HEK293T (cell line): ENCODE data around the gene FUCA2.

Source experiments
- CTCF ChIA-PET: fragments of 350-600 bp; formaldehyde crosslinking; extraction: SDS; loops from one replicate; lab custom pipeline; 2021; ENCODE audit warnings: antibody characterized with exemption, inconsistent platforms; lab: Yijun Ruan, JAX
- POLR2A ChIA-PET: fragments of 350-600 bp; formaldehyde crosslinking; extraction: SDS; loops from one replicate; lab custom pipeline; 2020; ENCODE audit warnings: antibody characterized with exemption, inconsistent platforms; lab: Yijun Ruan, JAX
- DNase-seq: peaks from one replicate; pipeline ENCODE4 v3.0.0; 2012; ENCODE audit warnings: mixed read lengths; ENCODE audit errors: extremely low spot score
- ARNT ChIP-seq: fragments of 450-650 bp; IDR thresholded peaks from 2 replicates; pipeline ENCODE4 v1.6.1; 2017; ENCODE audit warnings: mild to moderate bottlenecking
- BHLHE40 ChIP-seq: fragments of 450-650 bp; IDR thresholded peaks from 2 replicates; pipeline ENCODE4 v1.6.1; 2016; ENCODE audit warnings: mild to moderate bottlenecking, moderate library complexity, borderline replicate concordance
- CTBP1 ChIP-seq: fragments of 450-650 bp; IDR thresholded peaks from 2 replicates; pipeline ENCODE4 v1.6.1; 2016; ENCODE audit warnings: borderline replicate concordance
- ELF4 ChIP-seq: fragments of 450-650 bp; IDR thresholded peaks from 2 replicates; pipeline ENCODE4 v1.6.1; 2017; ENCODE audit warnings: antibody characterized with exemption
- FOXA1 ChIP-seq: fragments of 450-650 bp; IDR thresholded peaks from 2 replicates; pipeline ENCODE4 v1.6.1; 2016; ENCODE audit warnings: mild to moderate bottlenecking
- FOXK2 ChIP-seq: fragments of 450-650 bp; IDR thresholded peaks from 2 replicates; pipeline ENCODE4 v1.6.1; 2016; ENCODE audit warnings: mild to moderate bottlenecking
- FOXM1 ChIP-seq: fragments of 450-650 bp; IDR thresholded peaks from 2 replicates; pipeline ENCODE4 v1.6.1; 2017; ENCODE audit warnings: mild to moderate bottlenecking, borderline replicate concordance
- HDGF ChIP-seq: fragments of 450-650 bp; IDR thresholded peaks from 2 replicates; pipeline ENCODE4 v1.6.1; 2017; ENCODE audit warnings: antibody characterized with exemption, borderline replicate concordance
- L3MBTL2 ChIP-seq: fragments of 450-650 bp; conservative IDR thresholded peaks from 2 replicates; pipeline ENCODE4 v1.6.1; 2016; ENCODE audit warnings: mild to moderate bottlenecking
- LEF1 ChIP-seq: fragments of 450-650 bp; IDR thresholded peaks from 2 replicates; pipeline ENCODE4 v1.6.1; 2017; ENCODE audit warnings: mild to moderate bottlenecking, borderline replicate concordance
- NFRKB ChIP-seq: fragments of 450-650 bp; IDR thresholded peaks from 2 replicates; pipeline ENCODE4 v1.6.1; 2016; ENCODE audit warnings: mild to moderate bottlenecking, moderate library complexity
- SP1 ChIP-seq: fragments of 450-650 bp; IDR thresholded peaks from 2 replicates; pipeline ENCODE4 v1.6.1; 2017
- SUZ12 ChIP-seq: fragments of 450-650 bp; IDR thresholded peaks from 2 replicates; pipeline ENCODE4 v1.6.1; 2016; ENCODE audit warnings: mild to moderate bottlenecking
- TARDBP ChIP-seq: fragments of 450-650 bp; IDR thresholded peaks from 2 replicates; pipeline ENCODE4 v1.6.1; 2016
- ZNF384 ChIP-seq: fragments of 450-650 bp; IDR thresholded peaks from 2 replicates; pipeline ENCODE4 v1.6.1; 2016
- TF ChIP-seq, protein P1 (sequence below): fragments of 450-650 bp; IDR thresholded peaks from 2 replicates; pipeline ENCODE4 v1.6.1; 2016

Gene FUCA2

DNA sequence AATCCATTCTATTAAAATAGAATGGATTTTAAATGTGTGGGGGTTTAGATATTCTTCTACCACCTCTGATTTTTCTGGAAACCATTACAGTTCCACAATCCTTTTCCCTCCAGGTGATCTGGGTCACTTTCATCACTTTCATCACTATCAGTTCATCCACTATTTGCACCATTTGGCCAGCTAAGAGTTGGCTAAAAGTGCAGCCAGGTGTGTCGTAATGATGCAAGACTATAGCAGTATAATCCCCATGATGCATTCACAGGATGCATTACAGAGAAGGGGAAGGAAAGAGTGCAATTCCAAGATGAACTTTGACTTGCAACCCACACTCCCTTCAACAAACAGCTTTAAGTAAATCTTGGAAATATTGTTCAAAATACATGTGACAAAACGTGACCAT is 4.9 kb downstream of the FUCA2 start:
- no peak for DNase-seq
- POLR2A ChIA-PET: interaction anchor here (1.3 kb wide), 1 partner anchor 56 kb away, joined by 5 read pairs; the partner anchor contains the start of genes ADAT2 and PEX3
- CTCF ChIA-PET: no interaction called here
- TF ChIP-seq BHLHE40: no peak
- no peak for TF ChIP-seq FOXK2
- TF ChIP-seq SUZ12: no peak
- no peak for TF ChIP-seq HDGF
- TF ChIP-seq ZNF384: no peak
- no peak for TF ChIP-seq ARNT
- no peak for TF ChIP-seq NFRKB
- TF ChIP-seq L3MBTL2: no peak
- TF ChIP-seq SP1: no peak
- no peak for TF ChIP-seq ELF4
- no peak for TF ChIP-seq FOXM1

DNA sequence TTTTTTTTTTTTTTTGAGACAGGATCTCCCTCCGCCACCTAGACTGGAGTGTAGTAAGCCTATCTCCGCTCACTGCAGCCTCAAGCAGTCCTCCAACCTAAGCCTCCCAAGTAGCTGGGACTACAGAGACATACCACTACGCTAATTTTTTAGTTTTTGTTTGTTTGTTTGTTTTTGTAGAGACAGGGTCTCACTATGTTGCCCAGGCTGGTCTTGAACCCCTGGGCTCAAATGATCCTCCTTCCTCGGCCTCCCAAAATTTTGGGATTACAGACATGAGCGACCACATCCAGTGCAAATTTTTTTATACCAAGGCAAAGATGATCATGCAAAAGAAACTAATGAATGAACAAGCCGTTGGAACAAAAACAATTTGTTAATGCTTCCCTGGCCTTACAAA is 5.3 kb downstream of the FUCA2 start:
- TF ChIP-seq BHLHE40: no peak
- no peak for TF ChIP-seq CTBP1
- no peak for TF ChIP-seq LEF1
- TF ChIP-seq FOXK2: no peak
- DNase-seq: no peak
- ChIA-PET CTCF (interaction anchor here (0.7 kb wide), 1 partner anchor 755 kb away, joined by 6 read pairs; no protein-coding TSS in a partner anchor), POLR2A (no interaction called here)

DNA sequence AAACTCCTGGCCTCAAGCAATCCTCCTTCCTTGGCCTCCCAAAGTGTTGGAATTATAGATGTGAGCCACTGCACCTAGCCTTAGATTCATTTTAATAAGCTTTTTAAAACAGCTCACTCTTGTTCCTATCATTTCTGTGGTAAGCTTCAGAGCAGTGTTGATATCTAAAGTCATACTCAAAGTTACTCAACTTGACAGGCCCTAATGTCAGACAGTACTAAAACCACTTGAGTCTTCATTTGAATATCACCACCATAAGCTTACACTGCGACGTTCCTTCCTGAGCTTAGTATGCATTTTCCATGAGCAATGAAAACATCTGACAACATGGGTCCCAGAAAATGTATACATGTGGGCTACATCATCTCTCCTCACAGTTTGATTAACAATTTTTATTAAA is 6.0 kb downstream of the FUCA2 start:
- TF ChIP-seq TARDBP (no peak), SUZ12 (no peak), ARNT (no peak), HDGF (no peak), ELF4 (no peak), L3MBTL2 (no peak), FOXA1 (no peak), FOXK2 (no peak), SP1 (no peak), CTBP1 (no peak), FOXM1 (no peak), NFRKB (no peak)
- POLR2A ChIA-PET: interaction anchor here (1.0 kb wide), 1 partner anchor 55 kb away, joined by 3 read pairs; the partner anchor contains the start of genes ADAT2 and PEX3

DNA sequence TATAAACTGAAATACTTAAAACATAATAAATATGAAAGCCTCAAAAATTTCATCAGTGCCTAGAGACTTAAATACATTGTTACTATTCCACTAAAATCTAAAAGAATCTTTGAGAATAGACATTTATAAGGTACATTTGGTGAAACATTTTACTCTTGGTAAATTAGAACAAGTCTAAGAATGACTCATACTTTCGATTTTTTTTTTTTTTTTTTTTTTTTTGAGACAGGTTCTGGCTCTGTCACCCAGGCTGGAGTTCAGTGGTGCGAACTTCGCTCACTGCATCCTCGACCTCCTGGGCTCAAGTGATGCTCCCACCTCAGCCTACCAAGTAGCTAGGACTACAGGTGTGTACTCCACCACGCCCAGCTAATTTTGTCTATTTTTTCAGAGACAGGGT is 6.4 kb downstream of the FUCA2 start:
- no peak for TF ChIP-seq SUZ12
- TF ChIP-seq ZNF384: peak; percentile 60; the same call in 1 of the 2 replicates
- ChIA-PET CTCF (no interaction called here), POLR2A (interaction anchor here (1.0 kb wide), 1 partner anchor 54 kb away, joined by 3 read pairs; the partner anchor contains the start of genes ADAT2 and PEX3)
- no peak for DNase-seq

More for the DNA sequence above, 6.0 kb downstream of the FUCA2 start:
- DNase-seq: no peak
- CTCF ChIA-PET: interaction anchor here (0.7 kb wide), 1 partner anchor 755 kb away, joined by 6 read pairs; no protein-coding TSS in a partner anchor

DNA sequence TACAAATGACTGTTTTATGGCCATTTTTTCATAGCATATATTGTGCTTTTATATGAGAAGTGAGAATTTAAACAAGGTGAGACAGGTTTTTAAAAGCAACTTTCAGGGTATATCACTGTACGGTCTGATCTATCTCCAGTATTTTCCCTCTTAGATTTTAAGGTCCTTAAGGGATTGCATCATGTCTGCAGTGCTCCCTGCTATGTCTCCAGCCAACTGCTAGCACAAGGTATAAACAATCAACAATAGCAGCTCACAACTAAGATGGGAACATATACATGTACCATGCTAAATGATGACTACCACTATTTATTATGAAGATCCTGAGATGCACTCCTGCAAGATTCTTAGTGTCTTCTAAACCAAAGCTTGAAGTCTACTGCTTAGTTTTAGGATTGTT is 7.2 kb downstream of the FUCA2 start:
- DNase-seq: no peak
- no peak for TF ChIP-seq SUZ12
- TF ChIP-seq ARNT: no peak
- no peak for TF ChIP-seq FOXK2
- TF ChIP-seq HDGF: no peak
- TF ChIP-seq ZNF384: no peak
- no peak for TF ChIP-seq FOXM1
- no peak for TF ChIP-seq NFRKB
- TF ChIP-seq, protein P1, sequence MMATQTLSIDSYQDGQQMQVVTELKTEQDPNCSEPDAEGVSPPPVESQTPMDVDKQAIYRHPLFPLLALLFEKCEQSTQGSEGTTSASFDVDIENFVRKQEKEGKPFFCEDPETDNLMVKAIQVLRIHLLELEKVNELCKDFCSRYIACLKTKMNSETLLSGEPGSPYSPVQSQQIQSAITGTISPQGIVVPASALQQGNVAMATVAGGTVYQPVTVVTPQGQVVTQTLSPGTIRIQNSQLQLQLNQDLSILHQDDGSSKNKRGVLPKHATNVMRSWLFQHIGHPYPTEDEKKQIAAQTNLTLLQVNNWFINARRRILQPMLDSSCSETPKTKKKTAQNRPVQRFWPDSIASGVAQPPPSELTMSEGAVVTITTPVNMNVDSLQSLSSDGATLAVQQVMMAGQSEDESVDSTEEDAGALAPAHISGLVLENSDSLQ: no peak
- TF ChIP-seq TARDBP: no peak
- CTCF ChIA-PET: no interaction called here
- POLR2A ChIA-PET: interaction anchor here (1.0 kb wide), 1 partner anchor 54 kb away, joined by 3 read pairs; the partner anchor contains the start of genes ADAT2 and PEX3

DNA sequence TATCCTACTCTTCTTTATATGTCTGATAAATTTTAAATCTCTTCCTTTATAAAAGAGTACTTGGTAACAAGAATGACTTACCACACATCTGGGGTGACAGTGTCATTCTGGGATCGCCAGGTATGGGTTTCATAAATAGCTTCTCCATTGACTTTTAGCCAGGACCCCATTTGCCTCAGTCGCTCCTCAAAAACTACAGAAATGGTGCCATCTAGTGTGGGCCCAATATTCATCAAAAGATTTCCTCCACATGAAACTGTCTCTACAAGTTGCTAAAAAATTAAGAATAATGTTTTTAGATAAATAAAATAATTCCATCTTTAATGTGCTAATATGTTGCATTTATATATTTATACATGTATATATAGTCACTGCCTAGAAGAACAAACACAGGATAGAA is 9.7 kb downstream of the FUCA2 start:
- CTCF ChIA-PET: no interaction called here
- POLR2A ChIA-PET: interaction anchor here (1.2 to 1.3 kb wide), 2 partner anchors 9 kb away, joined by 3 to 5 read pairs; no protein-coding TSS in a partner anchor

DNA sequence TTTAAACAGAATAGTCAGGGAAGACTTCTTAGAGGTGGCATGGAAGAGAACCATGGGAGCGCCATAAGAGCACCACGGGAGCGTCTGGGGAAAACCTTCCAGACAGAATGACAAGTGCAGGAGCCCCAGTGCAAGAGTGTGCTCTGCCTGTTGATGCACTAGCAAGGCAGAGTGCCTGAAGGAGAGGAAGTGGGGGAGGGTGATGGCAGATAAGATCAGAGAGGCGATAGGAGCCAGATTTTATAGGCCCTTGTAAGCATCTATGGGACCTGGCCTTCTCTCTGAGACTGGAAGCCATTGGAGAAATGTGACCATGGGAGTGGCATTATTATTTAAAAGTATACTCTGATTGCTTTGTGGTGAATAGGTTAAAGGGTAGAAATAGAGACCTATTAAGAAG is 13.1 kb downstream of the FUCA2 start:
- TF ChIP-seq ELF4: no peak
- no peak for TF ChIP-seq NFRKB
- TF ChIP-seq ARNT: no peak
- TF ChIP-seq CTBP1: no peak
- no peak for TF ChIP-seq L3MBTL2
- TF ChIP-seq SUZ12: no peak
- no peak for TF ChIP-seq BHLHE40
- no peak for TF ChIP-seq SP1
- no peak for DNase-seq
- ChIA-PET POLR2A (no interaction called here), CTCF (no interaction called here)

More for the DNA sequence above, 9.7 kb downstream of the FUCA2 start:
- TF ChIP-seq L3MBTL2 (no peak), LEF1 (no peak), BHLHE40 (no peak), FOXK2 (no peak), ARNT (no peak), NFRKB (no peak), HDGF (no peak), SUZ12 (no peak), ELF4 (no peak), CTBP1 (no peak), SP1 (no peak), ZNF384 (no peak)
- no peak for DNase-seq

DNA sequence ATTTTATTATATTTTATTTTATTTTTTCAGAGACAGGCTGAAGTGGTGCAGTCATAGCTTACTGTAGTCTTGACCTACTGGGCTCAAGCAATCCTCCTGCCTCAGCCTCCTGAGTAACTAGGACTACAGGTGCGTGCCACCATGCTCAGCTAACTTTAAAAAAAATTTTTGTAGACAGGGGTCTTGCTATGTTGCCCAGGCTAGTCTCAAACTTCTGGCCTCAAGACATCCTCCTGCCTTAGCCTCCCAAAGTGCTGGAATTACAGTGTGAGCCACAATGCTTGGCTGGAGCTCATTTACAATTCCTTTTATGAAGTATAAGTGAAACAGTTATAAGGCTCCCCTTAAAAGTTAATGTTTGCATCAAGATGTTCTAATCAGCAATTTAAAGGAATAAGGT is 14.5 kb downstream of the FUCA2 start:
- CTCF ChIA-PET: no interaction called here
- TF ChIP-seq FOXM1 (no peak), LEF1 (no peak), SP1 (no peak), FOXA1 (no peak), ARNT (no peak), FOXK2 (no peak), TARDBP (no peak), ZNF384 (no peak), BHLHE40 (no peak), CTBP1 (no peak), L3MBTL2 (no peak), ELF4 (no peak), SUZ12 (no peak), NFRKB (no peak), HDGF (no peak)
- TF ChIP-seq, protein P1: no peak
- POLR2A ChIA-PET: no interaction called here
- DNase-seq: no peak
